HEK293 (cell line): ENCODE results near the gene NFE2L2.

Experiments used
- FEZF1 ChIP-seq: fragments of 450-650 bp; formaldehyde crosslinking; IDR thresholded peaks from 2 replicates; pipeline ENCODE4 v1.5.1; 2016; ENCODE audit warnings: missing biosample characterization, missing genetic modification characterization
- KLF10 ChIP-seq: fragments of 450-650 bp; IDR thresholded peaks from 2 replicates; pipeline ENCODE4 v1.5.1; 2018; ENCODE audit warnings: missing biosample characterization, mild to moderate bottlenecking, missing genetic modification characterization
- PRDM4 ChIP-seq: fragments of 450-650 bp; formaldehyde crosslinking; IDR thresholded peaks from 2 replicates; pipeline ENCODE4 v1.5.1; 2017; ENCODE audit warnings: missing biosample characterization, missing genetic modification characterization
- SP7 ChIP-seq: fragments of 450-650 bp; formaldehyde crosslinking; IDR thresholded peaks from 2 replicates; pipeline ENCODE4 v1.5.1; 2016; ENCODE audit warnings: missing biosample characterization, missing genetic modification characterization
- ZBTB17 ChIP-seq: fragments of 450-650 bp; formaldehyde crosslinking; IDR thresholded peaks from 2 replicates; pipeline ENCODE4 v1.5.1; 2016; ENCODE audit warnings: missing biosample characterization, missing genetic modification characterization
- ZBTB6 ChIP-seq: fragments of 450-650 bp; formaldehyde crosslinking; IDR thresholded peaks from 2 replicates; pipeline ENCODE4 v1.5.1; 2017; ENCODE audit warnings: missing biosample characterization, missing genetic modification characterization
- ZNF133 ChIP-seq: fragments of 450-650 bp; formaldehyde crosslinking; IDR thresholded peaks from 2 replicates; pipeline ENCODE4 v1.5.1; 2016; ENCODE audit warnings: missing biosample characterization, missing genetic modification characterization
- ZNF157 ChIP-seq: fragments of 450-650 bp; formaldehyde crosslinking; IDR thresholded peaks from 2 replicates; pipeline ENCODE4 v1.5.1; 2016; ENCODE audit warnings: missing biosample characterization, missing genetic modification characterization
- ZNF16 ChIP-seq: fragments of 450-650 bp; formaldehyde crosslinking; IDR thresholded peaks from 2 replicates; pipeline ENCODE4 v1.5.1; 2016; ENCODE audit warnings: low read depth, missing biosample characterization, missing genetic modification characterization
- ZNF18 ChIP-seq: fragments of 450-650 bp; formaldehyde crosslinking; IDR thresholded peaks from 2 replicates; pipeline ENCODE4 v1.5.1; 2016; ENCODE audit warnings: missing biosample characterization, missing genetic modification characterization
- ZNF202 ChIP-seq: fragments of 450-650 bp; formaldehyde crosslinking; IDR thresholded peaks from 2 replicates; pipeline ENCODE4 v1.5.1; 2016; ENCODE audit warnings: missing biosample characterization, missing genetic modification characterization, borderline replicate concordance
- ZNF211 ChIP-seq: fragments of 450-650 bp; formaldehyde crosslinking; IDR thresholded peaks from 2 replicates; pipeline ENCODE4 v1.5.1; 2016; ENCODE audit warnings: low read depth, missing biosample characterization, missing genetic modification characterization
- ZNF221 ChIP-seq: fragments of 450-650 bp; formaldehyde crosslinking; IDR thresholded peaks from 2 replicates; pipeline ENCODE4 v1.5.1; 2017; ENCODE audit warnings: missing biosample characterization, missing genetic modification characterization, borderline replicate concordance
- ZNF266 ChIP-seq: fragments of 450-650 bp; formaldehyde crosslinking; IDR thresholded peaks from 2 replicates; pipeline ENCODE4 v1.5.1; 2016; ENCODE audit warnings: missing biosample characterization, missing genetic modification characterization, low read depth
- ZNF292 ChIP-seq: fragments of 450-650 bp; formaldehyde crosslinking; IDR thresholded peaks from 2 replicates; pipeline ENCODE4 v1.5.1; 2016; ENCODE audit warnings: low read depth, missing biosample characterization, missing genetic modification characterization, borderline replicate concordance
- ZNF362 ChIP-seq: fragments of 450-650 bp; formaldehyde crosslinking; IDR thresholded peaks from 2 replicates; pipeline ENCODE4 v1.5.1; 2016; ENCODE audit warnings: missing biosample characterization, missing genetic modification characterization
- ZNF433 ChIP-seq: fragments of 450-650 bp; formaldehyde crosslinking; IDR thresholded peaks from 2 replicates; pipeline ENCODE4 v1.5.1; 2016; ENCODE audit warnings: missing biosample characterization, missing genetic modification characterization, low read depth
- ZNF473 ChIP-seq: fragments of 450-650 bp; formaldehyde crosslinking; IDR thresholded peaks from 2 replicates; pipeline ENCODE4 v1.5.1; 2017; ENCODE audit warnings: missing biosample characterization, missing genetic modification characterization
- ZNF544 ChIP-seq: fragments of 450-650 bp; formaldehyde crosslinking; IDR thresholded peaks from 2 replicates; pipeline ENCODE4 v1.5.0; 2017; ENCODE audit warnings: missing biosample characterization, missing genetic modification characterization
- ZNF585B ChIP-seq: fragments of 450-650 bp; formaldehyde crosslinking; IDR thresholded peaks from 2 replicates; pipeline ENCODE4 v1.5.1; 2016; ENCODE audit warnings: missing biosample characterization, missing genetic modification characterization
- ZNF626 ChIP-seq: fragments of 450-650 bp; sonication (Bioruptor Pico); formaldehyde crosslinking; IDR thresholded peaks from 2 replicates; pipeline ENCODE4 v1.5.1; 2018; ENCODE audit warnings: missing biosample characterization, missing genetic modification characterization, inconsistent platforms
- ZNF639 ChIP-seq: fragments of 450-650 bp; formaldehyde crosslinking; IDR thresholded peaks from 2 replicates; pipeline ENCODE4 v1.5.1; 2016; ENCODE audit warnings: missing biosample characterization, missing genetic modification characterization
- ZNF660 ChIP-seq: fragments of 450-650 bp; IDR thresholded peaks from 2 replicates; pipeline ENCODE4 v1.5.1; 2018; ENCODE audit warnings: missing biosample characterization, mild to moderate bottlenecking, missing genetic modification characterization
- ZNF670 ChIP-seq: fragments of 450-650 bp; formaldehyde crosslinking; IDR thresholded peaks from 2 replicates; pipeline ENCODE4 v1.5.1; 2016; ENCODE audit warnings: missing biosample characterization, missing genetic modification characterization, low read depth
- TF ChIP-seq, protein P1 (sequence below): fragments of 450-650 bp; formaldehyde crosslinking; IDR thresholded peaks from 2 replicates; pipeline ENCODE4 v1.5.1; 2016; ENCODE audit warnings: missing biosample characterization, missing genetic modification characterization
- TF ChIP-seq, protein P2 (sequence below): fragments of 450-650 bp; formaldehyde crosslinking; IDR thresholded peaks from 2 replicates; pipeline ENCODE4 v1.5.1; 2016; ENCODE audit warnings: missing biosample characterization, missing genetic modification characterization

The NFE2L2 gene

DNA sequence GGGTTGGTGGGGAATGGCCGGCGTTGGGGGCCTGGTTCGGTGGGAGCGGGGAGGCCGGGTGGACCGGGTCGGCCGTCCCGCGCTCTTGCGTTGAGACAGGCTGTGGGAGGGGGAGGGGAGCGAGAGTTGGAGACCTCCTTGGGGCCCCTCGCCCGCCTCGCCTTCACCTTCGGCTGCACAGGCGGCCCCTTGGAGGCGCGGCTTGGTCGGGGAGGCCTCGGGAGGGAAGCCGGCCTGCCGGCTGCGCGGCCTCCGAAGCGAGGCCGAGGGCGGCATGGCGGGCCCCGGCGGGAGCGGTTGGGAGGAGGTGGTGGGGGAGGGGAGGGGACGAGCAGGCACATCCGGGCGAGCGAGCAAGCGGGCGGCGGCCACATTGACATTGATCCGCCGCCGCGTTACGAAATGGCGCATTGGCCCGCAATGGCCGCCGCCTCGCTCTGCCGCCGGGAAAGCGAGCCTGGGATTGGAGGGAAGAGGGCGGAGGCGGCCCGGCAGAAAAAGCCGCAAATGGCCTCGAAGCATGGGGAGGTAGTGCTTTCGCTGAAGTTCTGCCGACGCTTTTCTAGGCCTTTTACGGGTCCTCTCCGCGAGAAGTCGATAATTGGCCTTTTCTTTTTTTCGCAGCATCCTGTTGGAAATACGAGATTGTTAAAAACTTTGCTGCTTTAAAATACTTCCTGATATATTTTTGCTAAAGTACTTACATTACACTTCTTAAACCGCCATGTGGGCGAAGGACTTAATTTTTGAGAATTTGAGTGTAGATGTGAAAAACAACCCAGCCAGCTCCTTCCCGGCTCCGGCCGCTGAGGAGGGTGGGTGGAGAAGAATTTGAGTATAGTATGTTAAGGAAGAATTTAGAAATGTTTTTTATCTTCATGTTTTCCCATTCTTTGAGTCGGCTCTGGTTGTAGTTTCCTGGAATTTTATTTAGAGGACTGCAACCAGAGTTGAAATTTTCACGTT, 51.4 kb downstream of the NFE2L2 start (continued):
- TF ChIP-seq ZBTB6 (tag by site-specific recombination) (no peak), SP7 (tag by site-specific recombination) (peak; percentile 38; the same call in 1 of the 2 replicates), ZNF544 (tag by site-specific recombination) (no peak), ZNF292 (no peak), ZNF670 (tag by site-specific recombination) (no peak), ZNF433 (no peak), ZNF660 (tag by site-specific recombination) (no peak), PRDM4 (no peak), ZNF202 (tag by site-specific recombination) (no peak), ZNF585B (no peak), FEZF1 (0 out of 2 replicates have a peak, but pooled peaks have one; percentile 36), ZNF18 (tag by site-specific recombination) (no peak), ZNF473 (tag by site-specific recombination) (no peak), ZNF626 (no peak), ZBTB17 (tag by site-specific recombination) (0 out of 2 replicates have a peak, but pooled peaks have one; percentile 19), ZNF266 (tag by site-specific recombination) (no peak), ZNF211 (tag by site-specific recombination) (no peak), ZNF16 (tag by site-specific recombination) (no peak), ZNF221 (tag by site-specific recombination) (no peak), ZNF157 (tag by site-specific recombination) (no peak), ZNF362 (tag by site-specific recombination) (no peak), ZNF639 (tag by site-specific recombination) (no peak), ZNF133 (tag by site-specific recombination) (no peak), KLF10 (tag by site-specific recombination) (peak; percentile 12; the same call in 1 of the 2 replicates)
- TF ChIP-seq, protein P1, sequence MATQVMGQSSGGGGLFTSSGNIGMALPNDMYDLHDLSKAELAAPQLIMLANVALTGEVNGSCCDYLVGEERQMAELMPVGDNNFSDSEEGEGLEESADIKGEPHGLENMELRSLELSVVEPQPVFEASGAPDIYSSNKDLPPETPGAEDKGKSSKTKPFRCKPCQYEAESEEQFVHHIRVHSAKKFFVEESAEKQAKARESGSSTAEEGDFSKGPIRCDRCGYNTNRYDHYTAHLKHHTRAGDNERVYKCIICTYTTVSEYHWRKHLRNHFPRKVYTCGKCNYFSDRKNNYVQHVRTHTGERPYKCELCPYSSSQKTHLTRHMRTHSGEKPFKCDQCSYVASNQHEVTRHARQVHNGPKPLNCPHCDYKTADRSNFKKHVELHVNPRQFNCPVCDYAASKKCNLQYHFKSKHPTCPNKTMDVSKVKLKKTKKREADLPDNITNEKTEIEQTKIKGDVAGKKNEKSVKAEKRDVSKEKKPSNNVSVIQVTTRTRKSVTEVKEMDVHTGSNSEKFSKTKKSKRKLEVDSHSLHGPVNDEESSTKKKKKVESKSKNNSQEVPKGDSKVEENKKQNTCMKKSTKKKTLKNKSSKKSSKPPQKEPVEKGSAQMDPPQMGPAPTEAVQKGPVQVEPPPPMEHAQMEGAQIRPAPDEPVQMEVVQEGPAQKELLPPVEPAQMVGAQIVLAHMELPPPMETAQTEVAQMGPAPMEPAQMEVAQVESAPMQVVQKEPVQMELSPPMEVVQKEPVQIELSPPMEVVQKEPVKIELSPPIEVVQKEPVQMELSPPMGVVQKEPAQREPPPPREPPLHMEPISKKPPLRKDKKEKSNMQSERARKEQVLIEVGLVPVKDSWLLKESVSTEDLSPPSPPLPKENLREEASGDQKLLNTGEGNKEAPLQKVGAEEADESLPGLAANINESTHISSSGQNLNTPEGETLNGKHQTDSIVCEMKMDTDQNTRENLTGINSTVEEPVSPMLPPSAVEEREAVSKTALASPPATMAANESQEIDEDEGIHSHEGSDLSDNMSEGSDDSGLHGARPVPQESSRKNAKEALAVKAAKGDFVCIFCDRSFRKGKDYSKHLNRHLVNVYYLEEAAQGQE (tag by site-specific recombination) = no peak
- TF ChIP-seq, protein P2, sequence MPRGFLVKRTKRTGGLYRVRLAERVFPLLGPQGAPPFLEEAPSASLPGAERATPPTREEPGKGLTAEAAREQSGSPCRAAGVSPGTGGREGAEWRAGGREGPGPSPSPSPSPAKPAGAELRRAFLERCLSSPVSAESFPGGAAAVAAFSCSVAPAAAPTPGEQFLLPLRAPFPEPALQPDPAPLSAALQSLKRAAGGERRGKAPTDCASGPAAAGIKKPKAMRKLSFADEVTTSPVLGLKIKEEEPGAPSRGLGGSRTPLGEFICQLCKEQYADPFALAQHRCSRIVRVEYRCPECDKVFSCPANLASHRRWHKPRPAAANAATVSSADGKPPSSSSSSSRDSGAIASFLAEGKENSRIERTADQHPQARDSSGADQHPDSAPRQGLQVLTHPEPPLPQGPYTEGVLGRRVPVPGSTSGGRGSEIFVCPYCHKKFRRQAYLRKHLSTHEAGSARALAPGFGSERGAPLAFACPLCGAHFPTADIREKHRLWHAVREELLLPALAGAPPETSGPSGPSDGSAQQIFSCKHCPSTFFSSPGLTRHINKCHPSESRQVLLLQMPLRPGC (tag by site-specific recombination) = no peak
